Measurements from ENCODE around the gene MACROD2. TPM values are rescaled to one million over a fixed set of nuclear protein-coding genes. Genes with fewer than 3 reads are reported as not detected.

MACROD2 gene
- total RNA-seq, 1 donor from 2014 or later = 4.2 TPM

GRCh38 chr20:15726416-15726815 is 1731.1 kb downstream of the MACROD2 start:
- ATAC-seq (ENCODE audit: poor library complexity) (no peak), DNase-seq (no peak)
- intact Hi-C loops (cut with DNase I) = no loop called here

- intact Hi-C loops (cut with DNase I) = no loop called here
- no peak for DNase-seq
- no peak for ATAC-seq (ENCODE audit: poor library complexity)
Observed at GRCh38 chr20:15734052-15734451, 1738.7 kb downstream of the MACROD2 start.

- ATAC-seq (ENCODE audit: poor library complexity) (no peak), DNase-seq (no peak)
- intact Hi-C loops (cut with DNase I) = no loop called here
Observed at GRCh38 chr20:15739035-15739434, 1743.7 kb downstream of the MACROD2 start.

- ATAC-seq (ENCODE audit: poor library complexity) (no peak), DNase-seq (no peak)
- intact Hi-C loops (cut with DNase I) = no loop called here
Observed at GRCh38 chr20:15740046-15740775, 1744.9 kb downstream of the MACROD2 start.

GRCh38 chr20:15742087-15742486 is 1746.8 kb downstream of the MACROD2 start:
- no peak for ATAC-seq (ENCODE audit: poor library complexity)
- DNase-seq = no peak
- intact Hi-C loops (cut with DNase I) = no loop called here

GRCh38 chr20:15742627-15743026 is 1747.3 kb downstream of the MACROD2 start:
- no peak for ATAC-seq (ENCODE audit: poor library complexity)
- DNase-seq = no peak
- intact Hi-C loops (cut with DNase I) = no loop called here

- no peak for DNase-seq
- intact Hi-C loops (cut with DNase I) = no loop called here
- no peak for ATAC-seq (ENCODE audit: poor library complexity)
Observed at GRCh38 chr20:15756002-15756753, 1760.9 kb downstream of the MACROD2 start.

GRCh38 chr20:15756754-15757115 is 1761.4 kb downstream of the MACROD2 start:
- ATAC-seq (ENCODE audit: poor library complexity) = no peak
- no peak for DNase-seq
- intact Hi-C loops (cut with DNase I) = no loop called here

- no peak for ATAC-seq (ENCODE audit: poor library complexity)
- intact Hi-C loops (cut with DNase I) = no loop called here
- no peak for DNase-seq
Observed at GRCh38 chr20:15759594-15759993, 1764.3 kb downstream of the MACROD2 start.

- intact Hi-C loops (cut with DNase I) = no loop called here
- ATAC-seq (ENCODE audit: poor library complexity) = no peak
- DNase-seq = no peak
Observed at GRCh38 chr20:15760001-15760621, 1764.8 kb downstream of the MACROD2 start.

- ATAC-seq (ENCODE audit: poor library complexity) = no peak
Observed at GRCh38 chr20:15763366-15763765, 1768.0 kb downstream of the MACROD2 start.

GRCh38 chr20:15767586-15767985 is 1772.3 kb downstream of the MACROD2 start:
- intact Hi-C loops (cut with DNase I) = no loop called here
- DNase-seq (no peak), ATAC-seq (ENCODE audit: poor library complexity) (no peak)

More at GRCh38 chr20:15763366-15763765, 1768.0 kb downstream of the MACROD2 start:
- intact Hi-C loops (cut with DNase I) = no loop called here
- DNase-seq = no peak

- DNase-seq = no peak
- no peak for ATAC-seq (ENCODE audit: poor library complexity)
- intact Hi-C loops (cut with DNase I) = no loop called here
Observed at GRCh38 chr20:15767999-15768741, 1772.9 kb downstream of the MACROD2 start.

- no peak for DNase-seq
- ATAC-seq (ENCODE audit: poor library complexity) = no peak
- intact Hi-C loops (cut with DNase I) = no loop called here
Observed at GRCh38 chr20:15772826-15773225, 1777.5 kb downstream of the MACROD2 start.

- intact Hi-C loops (cut with DNase I) = no loop called here
- no peak for ATAC-seq (ENCODE audit: poor library complexity)
Observed at GRCh38 chr20:15774926-15775325, 1779.6 kb downstream of the MACROD2 start.

GRCh38 chr20:15776770-15777466 is 1781.6 kb downstream of the MACROD2 start:
- DNase-seq (no peak), ATAC-seq (ENCODE audit: poor library complexity) (no peak)
- intact Hi-C loops (cut with DNase I) = no loop called here

More at GRCh38 chr20:15774926-15775325, 1779.6 kb downstream of the MACROD2 start:
- DNase-seq = no peak

GRCh38 chr20:15784020-15784419 is 1788.7 kb downstream of the MACROD2 start:
- DNase-seq (no peak), ATAC-seq (ENCODE audit: poor library complexity) (no peak)
- intact Hi-C loops (cut with DNase I) = no loop called here

- ATAC-seq (ENCODE audit: poor library complexity) = no peak
- intact Hi-C loops (cut with DNase I) = no loop called here
- no peak for DNase-seq
Observed at GRCh38 chr20:15789079-15789478, 1793.8 kb downstream of the MACROD2 start.

- no peak for ATAC-seq (ENCODE audit: poor library complexity)
- intact Hi-C loops (cut with DNase I) = no loop called here
- DNase-seq = no peak
Observed at GRCh38 chr20:15792855-15793254, 1797.5 kb downstream of the MACROD2 start.
